Suprapubic skin (tissue), 4 donors: ENCODE results near the gene CD300LF. TPM values are rescaled to one million over a fixed set of nuclear protein-coding genes. Genes with fewer than 3 reads are reported as not detected.

Experiments used
- DNase-seq, 2 donors: peaks; one replicate each; pipeline ENCODE4 v3.0.0-alpha.2; 2019; ENCODE audit warnings: low spot score in 2 of 2
- H3K27ac ChIP-seq: fragments of 200-600 bp; sonication (generic); one replicate; pipeline ENCODE4 v1.5.1; 2019
- H3K27me3 ChIP-seq: fragments of 200-600 bp; sonication (generic); one replicate; pipeline ENCODE4 v1.5.1; 2019
- H3K36me3 ChIP-seq: fragments of 200-600 bp; sonication (generic); one replicate; pipeline ENCODE4 v1.5.1; 2019
- H3K4me1 ChIP-seq: fragments of 200-600 bp; sonication (generic); one replicate; pipeline ENCODE4 v1.5.1; 2019
- H3K4me3 ChIP-seq: fragments of 200-600 bp; sonication (generic); one replicate; pipeline ENCODE4 v1.5.1; 2019; ENCODE audit warnings: mild to moderate bottlenecking
- H3K9me3 ChIP-seq: fragments of 200-600 bp; sonication (generic); one replicate; pipeline ENCODE4 v1.5.1; 2019
- EP300 ChIP-seq: sonication (generic); formaldehyde crosslinking; IDR thresholded peaks from one replicate; pipeline ENCODE4 v1.6.1; 2017; ENCODE audit warnings: antibody characterized with exemption
- POLR2A ChIP-seq, 2 donors: fragments of 450-650 bp; IDR thresholded peaks; one replicate each; pipeline ENCODE4 v1.6.1; 2017; ENCODE audit warnings: antibody characterized with exemption in 2 of 2, mild to moderate bottlenecking in 2 of 2, moderate library complexity in 2 of 2
- POLR2AphosphoS5 ChIP-seq, 3 donors: sonication (generic); formaldehyde crosslinking; IDR thresholded peaks; one replicate each; pipeline ENCODE4 v1.6.1; 2017; ENCODE audit warnings: antibody characterized with exemption in 3 of 3
- WGBS: methylation state at CpG from one replicate; pipeline ENCODE4 v1.1.5; 2018; 5-methylcytosine and 5-hydroxymethylcytosine counted together
- total RNA-seq, 4 donors: library from RNA; depleted of rRNA; stranded (reverse); fragments of >200 nt; gene quantifications; one replicate each; pipeline ENCODE4 v1.1.0, GENCODE V29; 2016
- TF ChIP-seq, protein P1 (sequence below), 2 donors: fragments of 200-600 bp in 1 of 2; fragments of 450-650 bp in 1 of 2; sonication (generic) in 1 of 2; IDR thresholded peaks; one replicate each; pipeline ENCODE4 v1.5.1; 2016 to 2019; ENCODE audit warnings: antibody characterized with exemption in 2 of 2, mild to moderate bottlenecking in 1 of 2, moderate library complexity in 1 of 2

CD300LF gene
- total RNA-seq, 4 donors from 2014 or later = not detected

DNA sequence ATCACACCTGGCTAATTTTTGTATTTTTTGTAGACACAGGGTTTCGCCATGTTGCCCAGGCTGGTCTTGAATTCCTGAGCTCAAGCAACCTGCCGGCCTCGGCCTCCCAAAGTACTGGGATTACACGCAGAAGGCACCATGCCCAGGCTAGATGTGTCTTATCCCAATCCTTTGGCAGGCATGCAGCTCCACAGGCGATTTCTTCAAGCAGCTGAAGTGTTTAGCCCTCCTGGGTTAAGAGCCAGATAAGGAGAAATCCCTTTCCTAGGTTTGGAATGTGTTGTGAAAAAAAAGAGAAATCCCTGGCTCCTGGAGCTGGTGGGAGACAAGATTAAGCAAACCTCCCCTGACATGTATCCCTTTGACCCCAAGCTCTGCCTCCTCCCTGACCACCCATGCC, 33.7 kb upstream of the CD300LF start:
- Histone ChIP-seq H3K9me3 (no peaks in the 10 kb centered on the region), H3K4me1 (peaks cover 59% of the 10 kb centered on the region), H3K36me3 (no peaks in the 10 kb centered on the region), H3K27ac (no peak overlapping the region), H3K4me3 (no peak overlapping the region), H3K27me3 (peaks cover 10% of the 10 kb centered on the region)
- DNase-seq = no peak
- 84% methylated on average over 5 of the region's 5 CpGs for WGBS
- TF ChIP-seq POLR2AphosphoS5 (IDR thresholded peaks at IDR 0.05) (no peak), EP300 (no peak), POLR2A (IDR thresholded peaks at IDR 0.05) (no peak)
- TF ChIP-seq, protein P1, sequence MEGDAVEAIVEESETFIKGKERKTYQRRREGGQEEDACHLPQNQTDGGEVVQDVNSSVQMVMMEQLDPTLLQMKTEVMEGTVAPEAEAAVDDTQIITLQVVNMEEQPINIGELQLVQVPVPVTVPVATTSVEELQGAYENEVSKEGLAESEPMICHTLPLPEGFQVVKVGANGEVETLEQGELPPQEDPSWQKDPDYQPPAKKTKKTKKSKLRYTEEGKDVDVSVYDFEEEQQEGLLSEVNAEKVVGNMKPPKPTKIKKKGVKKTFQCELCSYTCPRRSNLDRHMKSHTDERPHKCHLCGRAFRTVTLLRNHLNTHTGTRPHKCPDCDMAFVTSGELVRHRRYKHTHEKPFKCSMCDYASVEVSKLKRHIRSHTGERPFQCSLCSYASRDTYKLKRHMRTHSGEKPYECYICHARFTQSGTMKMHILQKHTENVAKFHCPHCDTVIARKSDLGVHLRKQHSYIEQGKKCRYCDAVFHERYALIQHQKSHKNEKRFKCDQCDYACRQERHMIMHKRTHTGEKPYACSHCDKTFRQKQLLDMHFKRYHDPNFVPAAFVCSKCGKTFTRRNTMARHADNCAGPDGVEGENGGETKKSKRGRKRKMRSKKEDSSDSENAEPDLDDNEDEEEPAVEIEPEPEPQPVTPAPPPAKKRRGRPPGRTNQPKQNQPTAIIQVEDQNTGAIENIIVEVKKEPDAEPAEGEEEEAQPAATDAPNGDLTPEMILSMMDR (IDR thresholded peaks at IDR 0.05) = no peak

DNA sequence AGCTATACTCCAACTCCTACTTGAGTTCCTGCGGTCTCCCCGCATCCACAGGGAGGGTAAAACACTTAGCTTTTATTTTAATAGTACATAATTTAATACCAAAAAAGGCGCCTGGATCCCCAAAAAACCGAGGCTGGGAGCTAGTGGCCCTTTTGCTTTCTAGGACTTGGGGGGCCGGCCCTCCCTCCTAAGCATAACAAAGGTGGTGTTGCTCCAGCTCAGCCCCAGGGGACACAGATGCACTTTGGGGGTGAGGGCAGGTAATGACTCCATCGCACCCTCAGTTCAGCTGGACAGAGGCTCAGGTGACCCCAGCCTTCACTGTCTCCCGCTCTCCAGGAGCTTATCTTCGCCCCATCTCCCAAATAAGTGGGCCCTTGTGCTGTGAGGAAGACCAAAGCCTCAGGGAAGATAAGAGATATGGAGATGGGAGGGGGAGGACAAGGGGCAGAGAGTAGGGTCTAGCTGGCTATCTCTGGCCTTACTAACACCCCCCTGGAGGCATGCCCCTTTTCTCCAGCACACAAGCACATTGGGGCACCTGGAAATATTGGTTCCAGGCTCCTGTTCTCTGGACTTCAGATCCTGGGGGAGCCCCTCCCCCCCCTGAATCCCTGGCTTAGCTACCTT, 32.9 kb upstream of the CD300LF start:
- TF ChIP-seq, protein P1 (IDR thresholded peaks at IDR 0.05) = no peak
- TF ChIP-seq EP300 (no peak), POLR2AphosphoS5 (IDR thresholded peaks at IDR 0.05) (no peak), POLR2A (IDR thresholded peaks at IDR 0.05) (no peak)

DNA sequence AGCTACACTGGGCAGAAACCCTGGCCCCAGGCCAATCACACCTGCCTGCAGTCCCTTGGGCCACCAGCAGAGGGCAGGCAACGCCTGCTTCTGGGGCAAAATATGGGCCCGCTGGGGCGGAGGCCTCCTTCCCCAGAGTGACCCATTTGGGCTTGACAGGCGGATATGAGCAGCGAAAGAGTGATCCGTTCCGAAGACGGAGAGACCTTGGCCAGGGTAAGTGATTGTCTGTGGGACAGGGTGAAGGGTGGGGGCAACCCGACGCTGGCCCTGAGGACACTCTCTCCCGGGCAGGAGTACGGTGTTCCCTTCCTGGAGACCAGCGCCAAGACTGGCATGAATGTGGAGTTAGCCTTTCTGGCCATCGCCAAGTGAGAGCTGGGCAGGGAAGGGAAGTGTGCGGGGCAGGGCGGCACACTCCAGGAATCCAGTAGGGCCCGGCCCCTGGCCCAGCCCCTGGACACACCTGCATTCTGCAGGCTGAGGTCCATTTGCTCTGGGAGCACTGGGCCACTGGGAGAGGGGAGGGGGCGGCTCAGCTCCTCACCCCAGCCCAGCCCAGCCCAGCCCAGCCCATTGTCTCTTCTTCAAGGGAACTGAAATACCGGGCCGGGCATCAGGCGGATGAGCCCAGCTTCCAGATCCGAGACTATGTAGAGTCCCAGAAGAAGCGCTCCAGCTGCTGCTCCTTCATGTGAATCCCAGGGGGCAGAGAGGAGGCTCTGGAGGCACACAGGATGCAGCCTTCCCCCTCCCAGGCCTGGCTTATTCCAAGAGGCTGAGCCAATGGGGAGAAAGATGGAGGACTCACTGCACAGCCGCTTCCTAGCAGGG, 32.2 kb upstream of the CD300LF start:
- 23% methylated on average over 16 of the region's 24 CpGs for WGBS
- H3K27me3 ChIP-seq = peaks cover 24% of the 10 kb centered on the region
- DNase-seq = peak; percentile 91 to 92
- peak overlapping the region; percentile 2 for H3K4me3 ChIP-seq
- H3K4me1 ChIP-seq = peaks cover 44% of the 10 kb centered on the region
- TF ChIP-seq EP300 (no peak), POLR2A (IDR thresholded peaks at IDR 0.05) (no peak), POLR2AphosphoS5 (IDR thresholded peaks at IDR 0.05) (peak in 2 of 3 donors; percentile 17 to 79)
- TF ChIP-seq, protein P1 (IDR thresholded peaks at IDR 0.05) = peak; percentile 99
- H3K36me3 ChIP-seq = no peaks in the 10 kb centered on the region
- no peak overlapping the region for H3K27ac ChIP-seq
- no peaks in the 10 kb centered on the region for H3K9me3 ChIP-seq

More for the DNA sequence above, 32.9 kb upstream of the CD300LF start:
- WGBS = 78% methylated on average over 8 of the region's 8 CpGs
- H3K4me3 ChIP-seq = no peak overlapping the region
- H3K4me1 ChIP-seq = peaks cover 52% of the 10 kb centered on the region
- no peaks in the 10 kb centered on the region for H3K9me3 ChIP-seq
- H3K36me3 ChIP-seq = no peaks in the 10 kb centered on the region
- H3K27me3 ChIP-seq = peaks cover 16% of the 10 kb centered on the region
- no peak for DNase-seq
- H3K27ac ChIP-seq = no peak overlapping the region

DNA sequence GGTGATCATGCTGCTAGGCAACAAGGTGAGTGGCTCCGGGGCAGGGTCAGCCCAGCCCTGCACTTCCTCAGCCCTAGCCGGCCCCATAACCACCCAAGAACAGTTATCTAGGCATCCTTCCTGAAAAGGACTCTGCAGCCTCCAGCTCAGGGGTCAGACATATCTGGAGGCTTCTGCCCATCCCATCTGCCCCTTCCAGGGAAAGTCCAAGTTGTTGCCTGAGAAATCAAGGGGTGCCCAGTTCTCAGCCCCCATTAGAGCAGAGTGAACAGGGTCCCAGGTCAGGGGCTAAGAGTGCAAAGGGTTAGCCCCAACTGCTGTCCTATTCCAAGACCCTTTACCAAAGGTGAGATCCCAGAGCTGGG, 31.6 kb upstream of the CD300LF start:
- no peaks in the 10 kb centered on the region for H3K9me3 ChIP-seq
- DNase-seq = no peak
- 60% methylated on average over 2 of the region's 2 CpGs for WGBS
- no peak overlapping the region for H3K27ac ChIP-seq
- peaks cover 30% of the 10 kb centered on the region for H3K27me3 ChIP-seq
- no peak overlapping the region for H3K4me3 ChIP-seq
- TF ChIP-seq, protein P1 (IDR thresholded peaks at IDR 0.05) = no peak
- no peak for TF ChIP-seq POLR2A (IDR thresholded peaks at IDR 0.05)
- TF ChIP-seq POLR2AphosphoS5 (IDR thresholded peaks at IDR 0.05) = no peak
- TF ChIP-seq EP300 = no peak
- H3K4me1 ChIP-seq = peaks cover 40% of the 10 kb centered on the region
- H3K36me3 ChIP-seq = no peaks in the 10 kb centered on the region

DNA sequence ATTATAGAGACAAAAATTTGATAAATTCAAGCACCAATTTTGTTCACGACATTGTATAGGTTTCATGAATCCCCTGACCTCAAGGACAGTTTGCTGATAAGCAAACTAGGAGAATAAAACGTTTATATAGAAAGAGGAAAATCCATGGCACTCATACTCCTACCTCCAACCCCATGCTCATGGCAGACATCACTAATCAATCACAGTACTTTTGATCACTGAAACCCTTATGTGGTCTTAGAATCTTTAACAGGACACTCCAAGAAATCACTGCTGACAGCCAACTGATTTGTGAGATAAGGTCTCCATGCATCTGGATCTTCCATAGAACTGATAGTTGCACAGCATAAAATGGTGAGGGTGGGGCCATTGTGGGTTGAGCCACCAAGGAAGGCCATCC, 31.0 kb upstream of the CD300LF start:
- Histone ChIP-seq H3K27ac (no peak overlapping the region), H3K27me3 (peaks cover 35% of the 10 kb centered on the region), H3K4me1 (peaks cover 40% of the 10 kb centered on the region), H3K36me3 (no peaks in the 10 kb centered on the region), H3K4me3 (no peak overlapping the region), H3K9me3 (no peaks in the 10 kb centered on the region)
- TF ChIP-seq, protein P1 (IDR thresholded peaks at IDR 0.05) = no peak
- no peak for TF ChIP-seq POLR2A (IDR thresholded peaks at IDR 0.05)
- DNase-seq = no peak
- 70% methylated on average over 2 of the region's 2 CpGs for WGBS
